Tibial nerve (tissue), 3 donors: ENCODE measurements around the gene HPF1.

Source experiments
- CTCF ChIP-seq, 5 experiments: fragments of 200-600 bp in 3 of 5; fragments of 450-650 bp in 2 of 5; sonication (generic) in 3 of 5; IDR thresholded peaks; one replicate each; pipeline ENCODE4 v1.5.1; 2016 to 2019; ENCODE audit warnings: antibody characterized with exemption in 5 of 5, mild to moderate bottlenecking in 3 of 5, moderate library complexity in 2 of 5
- POLR2A ChIP-seq, 2 donors: fragments of 450-650 bp; IDR thresholded peaks; one replicate each; pipeline ENCODE4 v1.6.1; 2017; ENCODE audit warnings: antibody characterized with exemption in 2 of 2, mild to moderate bottlenecking in 2 of 2, moderate library complexity in 2 of 2

GRCh38 chr4:169799260-169799659 is 41.5 kb upstream of the HPF1 start:
- no peak for TF ChIP-seq CTCF (IDR thresholded peaks at IDR 0.05)
- TF ChIP-seq POLR2A (IDR thresholded peaks at IDR 0.05) = no peak
